B cell (primary cell): ENCODE results near the gene ADRA2C. TPM values are rescaled to one million over a fixed set of nuclear protein-coding genes. Genes with fewer than 3 reads are reported as not detected.

ENCODE experiments used
- ATAC-seq: fragments of 200-7000 bp; cut with Tn5 transposase; one replicate; pipeline ENCODE4 v1.10.0; 2021; ENCODE audit warnings: low read depth, mild to moderate bottlenecking, moderate number of reproducible peaks, moderate library complexity
- CTCF ChIA-PET: fragments of 350-600 bp; sonication (Branson Sonifier 250); formaldehyde crosslinking; loops from one replicate; lab custom pipeline; 2021; ENCODE audit warnings: antibody characterized with exemption, inconsistent platforms; lab: Charles Lee
- POLR2A ChIA-PET: fragments of 350-600 bp; sonication (Branson Sonifier 250); formaldehyde crosslinking; loops from one replicate; lab custom pipeline; 2021; ENCODE audit warnings: antibody characterized with exemption; lab: Charles Lee
- DNase-seq: peaks from one replicate; pipeline ENCODE4 v3.0.0; 2013
- H2AFZ ChIP-seq: 2 replicates; pipeline ENCODE4 v1.6.1; 2012; ENCODE audit warnings: mild to moderate bottlenecking, low read depth, low read length; ENCODE audit not compliant: insufficient read depth, poor library complexity, severe bottlenecking
- H3K27ac ChIP-seq, 2 donors: 1 replicate in 1 of 2; 2 replicates in 1 of 2; pipeline ENCODE4 v1.5.1; 2012 to 2013; ENCODE audit warnings: low read length in 2 of 2, mild to moderate bottlenecking in 2 of 2, moderate library complexity in 1 of 2
- H3K27me3 ChIP-seq, 4 experiments: fragments of 200-600 bp in 1 of 4; sonication (generic) in 1 of 4; replicated peaks in 1 of 4; 1 replicate in 2 of 4; 2 replicates in 2 of 4; pipeline versions ENCODE4 v1.6.1 to v1.7.0; 2013 to 2016; ENCODE audit warnings: low read length in 3 of 4, mild to moderate bottlenecking in 2 of 4, mixed read lengths in 1 of 4, moderate library complexity in 1 of 4; ENCODE audit not compliant: insufficient read depth in 4 of 4, control insufficient read depth in 3 of 4; ENCODE audit errors: control extremely low read depth in 1 of 4
- H3K36me3 ChIP-seq, 2 experiments: replicated peaks in 1 of 2; 1 replicate in 1 of 2; 2 replicates in 1 of 2; pipeline versions ENCODE4 v1.6.1 to v1.7.1; 2013; ENCODE audit warnings: low read length in 1 of 2; ENCODE audit not compliant: insufficient read depth in 2 of 2, control insufficient read depth in 1 of 2; ENCODE audit errors: control extremely low read depth in 1 of 2, extremely low read depth in 1 of 2
- H3K4me1 ChIP-seq, 2 donors: fragments of 200-600 bp in 1 of 2; sonication (generic) in 1 of 2; 1 replicate in 1 of 2; 2 replicates in 1 of 2; pipeline versions ENCODE4 v1.5.1 to v1.6.1; 2013 to 2017; ENCODE audit warnings: low read length in 2 of 2; ENCODE audit not compliant: control insufficient read depth in 2 of 2, insufficient read depth in 2 of 2
- H3K4me2 ChIP-seq: replicated peaks from 2 replicates; pipeline ENCODE3; 2012; ENCODE audit warnings: mild to moderate bottlenecking, low read depth, low read length; ENCODE audit not compliant: poor library complexity, severe bottlenecking
- H3K4me3 ChIP-seq, 5 experiments: fragments of 200-600 bp in 1 of 5; sonication (generic) in 1 of 5; 1 replicate in 3 of 5; 2 replicates in 2 of 5; pipeline versions ENCODE4 v1.5.1 to v1.7.0; 2011 to 2016; ENCODE audit warnings: low read length in 4 of 5, mild to moderate bottlenecking in 4 of 5, low read depth in 2 of 5, control low read depth in 1 of 5, moderate library complexity in 1 of 5; ENCODE audit not compliant: insufficient read depth in 1 of 5; ENCODE audit errors: control extremely low read depth in 1 of 5, extremely low read depth in 1 of 5
- H3K79me2 ChIP-seq: fragments of 200-600 bp; sonication (generic); one replicate; pipeline ENCODE4 v1.6.0; 2016; ENCODE audit warnings: low read length; ENCODE audit not compliant: control insufficient read depth, insufficient read depth
- H3K9ac ChIP-seq: fragments of 200-600 bp; sonication (generic); 2 replicates; pipeline ENCODE4 v1.6.1; 2017; ENCODE audit warnings: mild to moderate bottlenecking, low read length, moderate library complexity
- H3K9me3 ChIP-seq, 3 donors: one replicate each; pipeline versions ENCODE4 v1.6.1 to v1.7.1; 2013; ENCODE audit warnings: low read length in 2 of 3; ENCODE audit not compliant: control insufficient read depth in 2 of 3, insufficient read depth in 1 of 3; ENCODE audit errors: control extremely low read depth in 1 of 3
- H4K20me1 ChIP-seq: 2 replicates; pipeline ENCODE4 v1.6.0; 2012; ENCODE audit warnings: mild to moderate bottlenecking, low read length; ENCODE audit not compliant: insufficient read depth, control insufficient read depth, poor library complexity, severe bottlenecking
- H3K27ac Mint-ChIP-seq: one replicate; pipeline ENCODE4 v1.8.0; 2021; ENCODE audit warnings: mixed read lengths
- H3K27me3 Mint-ChIP-seq: one replicate; pipeline ENCODE4 v1.8.0; 2021; ENCODE audit warnings: mixed read lengths
- H3K4me1 Mint-ChIP-seq: one replicate; pipeline ENCODE4 v1.8.0; 2021; ENCODE audit warnings: mixed read lengths
- H3K4me3 Mint-ChIP-seq: one replicate; pipeline ENCODE4 v1.8.0; 2021; ENCODE audit warnings: mixed read lengths
- H3K9me3 Mint-ChIP-seq: one replicate; pipeline ENCODE4 v1.8.0; 2022; ENCODE audit warnings: mixed read lengths; ENCODE audit not compliant: insufficient read depth
- EZH2 ChIP-seq: IDR thresholded peaks from 2 replicates; pipeline ENCODE4 v1.6.1; 2012; ENCODE audit warnings: borderline replicate concordance, low read depth, mild to moderate bottlenecking, moderate library complexity, low read length; ENCODE audit not compliant: insufficient read depth, poor library complexity, severe bottlenecking
- WGBS: methylation state at CpG from one replicate; pipeline ENCODE4 v1.1.5; 2013; ENCODE audit warnings: missing lambda C conversion rate; ENCODE audit not compliant: insufficient coverage; 5-methylcytosine and 5-hydroxymethylcytosine counted together
- intact Hi-C: fragments of 100-400 bp; cut with micrococcal nuclease; formaldehyde crosslinking; loops from one replicate; pipeline ENCODE4 v1.10.0; 2022
- polyA plus RNA-seq: library from polyadenylated mRNA; depleted of rRNA; stranded (reverse); fragments of >200 nt; gene quantifications from 2 replicates; pipeline ENCODE4 v1.2.3, GENCODE V29; 2012
- total RNA-seq, 2 donors: library from RNA; stranded (reverse); fragments of 120-200 nt in 1 of 2; gene quantifications; 1 replicate in 1 of 2; 2 replicates in 1 of 2; pipeline versions ENCODE4 v1.2.3 to v1.2.4, GENCODE V29; 2013 to 2022
- TF ChIP-seq, protein P1 (sequence below): fragments of 200-600 bp; IDR thresholded peaks from one replicate; pipeline ENCODE4 v1.8.0; 2022; ENCODE audit warnings: antibody characterized with exemption, mild to moderate bottlenecking

The ADRA2C gene
- total and polyA plus RNA-seq, 2 donors (not counting 1 experiment from before 2014, with no cell fraction given) = not detected

DNA sequence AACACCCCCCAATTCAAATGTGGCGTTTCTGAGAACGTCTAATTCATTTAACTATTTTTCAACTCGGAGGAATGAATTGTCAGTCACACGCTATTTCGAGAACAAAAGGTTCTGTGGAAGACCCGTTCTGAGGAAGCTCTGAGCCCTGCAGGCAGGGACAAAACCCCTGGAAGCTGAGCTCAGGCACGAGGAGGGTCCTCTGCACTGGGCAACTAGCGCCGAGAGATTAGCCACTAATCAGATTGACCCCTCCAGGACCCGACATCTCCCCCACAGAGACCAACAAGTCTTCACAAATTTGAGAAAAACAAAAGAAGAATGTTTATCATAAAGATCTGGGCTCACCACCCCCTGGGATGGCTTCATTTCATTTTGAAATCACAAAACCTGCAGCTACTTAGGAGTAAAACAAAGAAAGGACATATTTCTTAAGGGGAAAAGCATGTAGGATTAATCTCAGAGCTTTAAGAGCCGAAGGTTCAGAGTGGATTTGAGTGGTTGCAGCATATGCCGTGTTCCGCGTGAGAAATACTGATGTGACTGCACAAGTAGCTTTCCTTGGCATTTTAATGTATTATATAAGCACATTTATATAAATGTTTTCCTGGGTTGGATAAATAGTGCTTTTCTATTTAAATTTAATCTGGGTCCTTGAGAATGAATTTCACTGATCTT, 41.8 kb downstream of the ADRA2C start:
- Histone ChIP-seq H3K4me1 (no peaks in the 10 kb centered on the region), H3K9me3 (peaks cover 0 to 2% (median 0%) of the 10 kb centered on the region in 3 donors), H2AFZ (no peak overlapping the region), H3K36me3 (no peaks in the 10 kb centered on the region), H3K79me2 (no peaks in the 10 kb centered on the region), H3K27ac (no peak overlapping the region), H3K27me3 (no peaks in the 10 kb centered on the region), H3K4me2 (no peak overlapping the region), H3K4me3 (no peak overlapping the region), H4K20me1 (no peaks in the 10 kb centered on the region), H3K9ac (no peak overlapping the region)
- TF ChIP-seq EZH2 = no peak
- TF ChIP-seq, protein P1, sequence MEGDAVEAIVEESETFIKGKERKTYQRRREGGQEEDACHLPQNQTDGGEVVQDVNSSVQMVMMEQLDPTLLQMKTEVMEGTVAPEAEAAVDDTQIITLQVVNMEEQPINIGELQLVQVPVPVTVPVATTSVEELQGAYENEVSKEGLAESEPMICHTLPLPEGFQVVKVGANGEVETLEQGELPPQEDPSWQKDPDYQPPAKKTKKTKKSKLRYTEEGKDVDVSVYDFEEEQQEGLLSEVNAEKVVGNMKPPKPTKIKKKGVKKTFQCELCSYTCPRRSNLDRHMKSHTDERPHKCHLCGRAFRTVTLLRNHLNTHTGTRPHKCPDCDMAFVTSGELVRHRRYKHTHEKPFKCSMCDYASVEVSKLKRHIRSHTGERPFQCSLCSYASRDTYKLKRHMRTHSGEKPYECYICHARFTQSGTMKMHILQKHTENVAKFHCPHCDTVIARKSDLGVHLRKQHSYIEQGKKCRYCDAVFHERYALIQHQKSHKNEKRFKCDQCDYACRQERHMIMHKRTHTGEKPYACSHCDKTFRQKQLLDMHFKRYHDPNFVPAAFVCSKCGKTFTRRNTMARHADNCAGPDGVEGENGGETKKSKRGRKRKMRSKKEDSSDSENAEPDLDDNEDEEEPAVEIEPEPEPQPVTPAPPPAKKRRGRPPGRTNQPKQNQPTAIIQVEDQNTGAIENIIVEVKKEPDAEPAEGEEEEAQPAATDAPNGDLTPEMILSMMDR = no peak
- no peaks in the 10 kb centered on the region for H3K4me1 Mint-ChIP-seq
- DNase-seq (no peak), ATAC-seq (no peak)
- intact Hi-C loops = no loop called here
- CTCF ChIA-PET = no interaction called here
- H3K9me3 Mint-ChIP-seq = no peaks in the 10 kb centered on the region
- 25% methylated on average over 10 of the region's 14 CpGs for WGBS
- no peak overlapping the region for H3K27ac Mint-ChIP-seq
- peaks cover 20% of the 10 kb centered on the region for H3K27me3 Mint-ChIP-seq
- no peak overlapping the region for H3K4me3 Mint-ChIP-seq
- POLR2A ChIA-PET = no interaction called here

- no peak for DNase-seq
- H2AFZ ChIP-seq = no peak overlapping the region
Measured at GRCh38 chr4:3808597-3808996, 42.4 kb downstream of the ADRA2C start.

More at GRCh38 chr4:3808597-3808996, 42.4 kb downstream of the ADRA2C start:
- Mint-ChIP-seq H3K27ac (no peak overlapping the region), H3K4me3 (no peak overlapping the region), H3K27me3 (peaks cover 20% of the 10 kb centered on the region), H3K4me1 (no peaks in the 10 kb centered on the region), H3K9me3 (no peaks in the 10 kb centered on the region)
- no peak for ATAC-seq
- Histone ChIP-seq H3K27ac (no peak overlapping the region), H3K4me1 (no peaks in the 10 kb centered on the region), H3K79me2 (no peaks in the 10 kb centered on the region), H3K27me3 (no peaks in the 10 kb centered on the region), H3K36me3 (no peaks in the 10 kb centered on the region), H3K4me2 (no peak overlapping the region), H3K4me3 (no peak overlapping the region), H3K9me3 (peaks cover 0 to 4% (median 0%) of the 10 kb centered on the region in 3 donors), H4K20me1 (no peaks in the 10 kb centered on the region), H3K9ac (no peak overlapping the region)
- intact Hi-C loops = no loop called here
- ChIA-PET CTCF (no interaction called here), POLR2A (no interaction called here)
- WGBS = 80% methylated on average over 1 of the region's 5 CpGs
- TF ChIP-seq, protein P1 = no peak
- TF ChIP-seq EZH2 = no peak
